HG03354 (cell line): ENCODE results near the gene CSAG1.
"Not testable (repeated sequence)": the region's sequence is repeated elsewhere in the genome, so short reads cannot be mapped to it uniquely, and the experiment has no call there.

ENCODE experiments used
- ATAC-seq: cut with Tn5 transposase; IDR thresholded peaks from one replicate; pipeline ENCODE4 v1.9.1; 2021; ENCODE audit warnings: mild to moderate bottlenecking; ENCODE audit not compliant: unreplicated experiment, poor library complexity, severe bottlenecking

The CSAG1 gene

DNA sequence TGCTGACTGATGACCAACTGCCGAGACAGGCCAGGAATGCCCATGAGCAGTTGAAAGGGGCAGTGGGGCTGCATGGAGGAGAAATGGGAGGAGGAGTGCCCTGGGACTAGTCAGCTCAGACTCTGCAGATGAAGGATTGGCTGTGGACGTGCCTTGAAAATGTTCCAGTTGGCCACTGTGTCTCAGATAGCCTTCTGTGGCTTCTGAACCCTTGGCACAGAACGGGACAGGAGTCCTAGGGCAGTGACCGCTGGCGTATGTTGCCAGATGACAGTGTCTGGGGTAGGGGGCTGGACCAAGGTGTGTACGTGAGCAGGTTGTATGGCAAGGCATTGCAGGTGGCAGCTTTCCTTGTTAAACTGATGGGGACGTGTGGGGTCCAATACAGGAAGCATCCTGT lies 27.0 kb downstream of the CSAG1 start:
- ATAC-seq, result not testable (repeated sequence)

DNA sequence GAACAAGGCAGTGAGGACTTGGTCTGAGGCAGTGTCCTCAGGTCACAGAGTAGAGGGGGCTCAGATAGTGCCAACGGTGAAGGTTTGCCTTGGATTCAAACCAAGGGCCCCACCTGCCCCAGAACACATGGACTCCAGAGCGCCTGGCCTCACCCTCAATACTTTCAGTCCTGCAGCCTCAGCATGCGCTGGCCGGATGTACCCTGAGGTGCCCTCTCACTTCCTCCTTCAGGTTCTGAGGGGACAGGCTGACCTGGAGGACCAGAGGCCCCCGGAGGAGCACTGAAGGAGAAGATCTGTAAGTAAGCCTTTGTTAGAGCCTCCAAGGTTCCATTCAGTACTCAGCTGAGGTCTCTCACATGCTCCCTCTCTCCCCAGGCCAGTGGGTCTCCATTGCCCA lies 33.1 kb downstream of the CSAG1 start:
- not testable (repeated sequence) for ATAC-seq

DNA sequence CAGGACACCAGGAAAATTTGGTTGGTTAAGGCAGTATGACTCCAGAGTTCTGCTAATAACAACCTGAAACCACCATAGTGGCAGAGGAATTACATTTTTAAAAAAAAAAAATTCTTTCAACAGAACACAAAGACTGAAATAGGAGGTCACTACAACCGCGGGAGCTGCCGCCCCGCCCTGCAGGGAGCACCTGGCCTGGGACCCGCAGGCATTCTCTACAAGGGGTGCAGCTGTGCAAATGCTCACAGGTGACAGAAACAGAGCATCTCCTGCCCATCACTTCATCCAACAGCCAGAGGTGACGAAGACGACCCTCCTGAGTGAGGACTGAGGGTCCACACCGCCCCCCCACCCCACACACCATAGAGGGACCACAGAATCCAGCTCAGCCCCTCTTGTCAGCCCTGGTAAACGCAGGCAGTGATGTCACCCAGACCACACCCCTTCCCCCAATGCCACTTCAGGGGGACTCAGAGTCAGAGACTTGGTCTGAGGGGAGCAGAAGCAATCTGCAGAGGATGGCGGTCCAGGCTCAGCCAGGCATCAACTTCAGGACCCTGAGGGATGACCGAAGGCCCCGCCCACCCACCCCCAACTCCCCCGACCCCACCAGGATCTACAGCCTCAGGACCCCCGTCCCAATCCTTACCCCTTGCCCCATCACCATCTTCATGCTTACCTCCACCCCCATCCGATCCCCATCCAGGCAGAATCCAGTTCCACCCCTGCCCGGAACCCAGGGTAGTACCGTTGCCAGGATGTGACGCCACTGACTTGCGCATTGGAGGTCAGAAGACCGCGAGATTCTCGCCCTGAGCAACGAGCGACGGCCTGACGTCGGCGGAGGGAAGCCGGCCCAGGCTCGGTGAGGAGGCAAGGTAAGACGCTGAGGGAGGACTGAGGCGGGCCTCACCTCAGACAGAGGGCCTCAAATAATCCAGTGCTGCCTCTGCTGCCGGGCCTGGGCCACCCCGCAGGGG lies 35.3 kb downstream of the CSAG1 start, which contains the start of gene MAGEA3:
Gene MAGEA3 (plus strand): TSS at position 843 of the 980 bp plus-strand sequence. CDS start 2,039 bp downstream, outside the sequence.
- not testable (repeated sequence) for ATAC-seq

DNA sequence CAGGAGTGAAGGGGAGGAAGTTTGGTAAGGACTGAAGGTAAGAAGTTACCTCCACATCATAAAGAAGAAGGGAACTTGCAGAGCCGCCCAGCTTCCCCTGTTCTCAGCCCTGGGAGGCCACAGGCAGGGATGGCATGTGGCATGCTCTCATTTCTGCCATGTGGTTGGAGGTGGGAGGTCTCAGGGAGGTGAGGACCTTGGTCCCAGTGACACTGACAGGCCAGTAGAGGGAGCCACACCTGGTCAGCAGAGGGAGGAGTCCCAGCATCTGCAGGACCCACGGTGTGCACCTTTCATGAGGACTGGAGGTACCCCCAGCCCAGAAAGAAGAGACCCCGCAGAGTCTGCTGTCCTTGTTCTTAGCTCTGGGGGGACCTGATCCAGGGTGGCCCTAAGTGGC lies 52.5 kb downstream of the CSAG1 start:
- ATAC-seq, result peak; percentile 93
